ENCODE measurements around the gene CCDC167. TPM values are rescaled to one million over a fixed set of nuclear protein-coding genes. Genes with fewer than 3 reads are reported as not detected.

CCDC167 gene
- total and polyA plus RNA-seq, 10 of the 15 experiments (the other 5 are each of a cell fraction or from before 2014, with no cell fraction given): 74.9 to 380 (median 137) TPM

DNA sequence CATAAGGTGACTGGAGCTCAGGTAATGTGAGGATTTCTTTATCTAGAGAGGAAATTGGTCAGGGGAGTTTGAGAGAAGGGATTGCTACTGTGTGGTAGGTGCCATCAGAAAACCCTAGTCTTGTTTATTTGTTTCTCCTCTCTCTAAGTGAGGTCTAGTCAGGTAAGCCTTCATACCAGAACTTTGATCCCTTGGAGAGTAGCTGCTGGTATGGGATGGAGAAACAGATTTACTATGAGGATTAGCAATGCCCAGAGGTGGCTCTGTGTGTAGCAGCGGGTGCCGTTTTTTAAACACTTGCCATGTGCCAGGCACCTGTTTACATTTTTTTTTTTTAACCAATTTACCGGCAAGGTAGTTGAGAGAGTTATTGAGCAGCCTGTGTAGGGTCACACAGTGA is 47.2 kb downstream of the CCDC167 start:
- ChIA-PET RAD21 (ENCODE audit: unreplicated experiment) (no interaction called here), SMC1A (ENCODE audit: uncharacterized antibody, unreplicated experiment) (interaction anchor here (0.8 to 1.7 kb wide), 3 partner anchors 15 to 581 kb away, joined by 3 to 4 read pairs (median 3); no protein-coding TSS in a partner anchor), CTCF (no interaction called here), POLR2A (no interaction called here)
- Histone ChIP-seq H3K9me3 (replicated peaks; ENCODE audit: control insufficient read depth, insufficient read depth, low read length) (no peaks in the 10 kb centered on the region), H3K27ac (ENCODE audit: control insufficient read depth, insufficient read depth) (no peak overlapping the region), H3K27me3 (replicated peaks in 1 of 2; ENCODE audit: control insufficient read depth in 2 of 2, insufficient read depth in 2 of 2, low read length in 1 of 2) (no peaks in the 10 kb centered on the region), H2AFZ (ENCODE audit: control insufficient read depth, low read depth, low read length) (no peak overlapping the region), H3K9ac (ENCODE audit: control insufficient read depth, insufficient read depth, low read length) (no peak overlapping the region), H3K36me3 (ENCODE audit: control insufficient read depth in 2 of 2, insufficient read depth in 2 of 2, low read length in 1 of 2) (peaks cover 12 to 55% of the 10 kb centered on the region in 2 experiments), H3K4me1 (ENCODE audit: control insufficient read depth, insufficient read depth, low read length) (no peaks in the 10 kb centered on the region), H3K4me3 (no peak overlapping the region), H4K20me1 (ENCODE audit: control insufficient read depth, insufficient read depth) (no peaks in the 10 kb centered on the region), H3K4me2 (ENCODE audit: control insufficient read depth, insufficient read depth) (no peak overlapping the region), H3K79me2 (ENCODE audit: control insufficient read depth, insufficient read depth, low read length) (no peaks in the 10 kb centered on the region)
- no peak for ATAC-seq
- TF ChIP-seq ZNF274 (IDR thresholded peaks at IDR 0.05; ENCODE audit: insufficient read depth, insufficient read length) (no peak), RUNX3 (IDR thresholded peaks at IDR 0.05; ENCODE audit: low read length) (no peak), SKIL (IDR thresholded peaks at IDR 0.05; ENCODE audit: low read depth, poor library complexity, severe bottlenecking) (no peak), POU2F2 (IDR thresholded peaks at IDR 0.05; ENCODE audit: borderline replicate concordance, low read depth, low read length) (no peak), ZBTB40 (IDR thresholded peaks at IDR 0.05; ENCODE audit: borderline replicate concordance) (no peak), TCF3 (IDR thresholded peaks at IDR 0.05; ENCODE audit: borderline replicate concordance, insufficient read depth, low read depth, low read length) (no peak), KLF5 (IDR thresholded peaks at IDR 0.05; ENCODE audit: partially characterized antibody) (no peak), EZH2 (IDR thresholded peaks at IDR 0.05; ENCODE audit: borderline replicate concordance, control insufficient read depth, low read depth, low read length) (no peak), SREBF1 (IDR thresholded peaks at IDR 0.05; ENCODE audit: low read length) (no peak), FOXK2 (IDR thresholded peaks at IDR 0.05) (no peak), ZNF687 (IDR thresholded peaks at IDR 0.05) (no peak), GABPA (IDR thresholded peaks at IDR 0.05; ENCODE audit: low read depth) (no peak)
- DNase-seq (ENCODE audit: low read depth, low spot score): no peak
- intact Hi-C loops (cut with micrococcal nuclease; ENCODE audit: unreplicated experiment): no loop called here
- in situ Hi-C loops (cut with MboI): no loop called here
- WGBS (ENCODE audit: insufficient coverage, insufficient replicate concordance, low lambda C conversion rate, missing lambda C conversion rate): 98% methylated on average over 3 of the region's 3 CpGs
- FAIRE-seq: no peak
- no TSS peak for BruUV-seq (replicated peaks)
